Coronary artery (tissue), 2 donors: ENCODE measurements around the gene CLEC16A.

Source experiments
- DNase-seq: peaks from one replicate; pipeline ENCODE4 v3.0.0-alpha.2; 2017; ENCODE audit warnings: low spot score
- H3K27ac ChIP-seq, 2 donors: fragments of 200-600 bp; sonication (generic); one replicate each; pipeline ENCODE4 v1.5.1; 2016 to 2019
- H3K4me3 ChIP-seq: fragments of 200-600 bp; sonication (generic); 2 replicates; pipeline ENCODE4 v1.5.1; 2016; ENCODE audit warnings: mild to moderate bottlenecking, moderate library complexity
- CTCF ChIP-seq: fragments of 200-600 bp; sonication (generic); IDR thresholded peaks from one replicate; pipeline ENCODE4 v1.5.1; 2019; ENCODE audit warnings: antibody characterized with exemption

The CLEC16A gene

GRCh38 chr16:11033629-11034420, 89.5 kb downstream of the CLEC16A start:
- peak overlapping the region in 1 of 2 donors; percentile 66 for H3K27ac ChIP-seq
- no peak for DNase-seq
- H3K4me3 ChIP-seq, result no peak overlapping the region
- TF ChIP-seq CTCF, result no peak

DNA sequence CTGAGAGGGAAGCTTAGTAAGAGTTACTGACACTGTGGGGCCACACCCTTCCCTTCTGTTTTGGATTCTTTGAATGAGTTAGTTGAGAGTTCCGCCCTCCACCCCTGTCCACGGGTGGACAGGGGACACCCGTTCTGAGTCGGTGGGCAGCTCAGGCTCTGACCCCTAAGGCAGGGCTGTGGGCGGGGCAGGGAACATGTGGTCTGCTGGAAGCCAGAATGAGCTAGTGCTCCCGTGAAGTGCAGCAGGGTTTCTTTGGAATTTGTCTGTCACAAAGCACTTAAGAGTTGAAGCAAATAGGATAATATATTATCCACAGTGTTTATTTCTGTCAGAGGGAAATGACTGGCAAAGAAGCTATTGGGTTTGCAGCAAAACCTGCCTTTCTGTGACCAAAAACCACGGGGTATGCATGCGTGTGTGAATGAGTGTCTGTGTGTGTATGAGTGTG, 90.1 kb downstream of the CLEC16A start:
- DNase-seq, result no peak
- H3K27ac ChIP-seq, result peak overlapping the region in 1 of 2 donors; percentile 43
- no peak overlapping the region for H3K4me3 ChIP-seq
- TF ChIP-seq CTCF, result no peak

DNA sequence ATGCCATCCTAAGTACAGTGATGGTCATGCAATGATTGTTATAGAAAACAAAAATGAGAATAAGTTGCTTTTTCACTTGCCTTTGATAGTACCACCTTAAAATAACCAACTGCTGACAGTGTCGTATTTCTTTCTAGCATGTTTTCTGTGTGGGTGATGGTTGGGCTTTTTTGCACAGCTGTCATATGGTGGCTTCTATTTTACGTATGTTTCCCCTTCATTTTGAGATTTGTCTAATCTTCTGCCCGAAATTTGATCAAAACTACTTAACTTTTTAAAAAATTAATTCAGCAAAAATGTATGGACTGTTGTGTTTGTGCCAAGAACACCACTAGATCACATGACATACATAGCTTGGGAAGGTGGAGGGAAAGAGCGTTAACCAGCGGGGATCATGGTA, 90.7 kb downstream of the CLEC16A start:
- DNase-seq, result no peak
- TF ChIP-seq CTCF, result no peak
- Histone ChIP-seq H3K27ac (peak overlapping the region in 1 of 2 donors; percentile 43), H3K4me3 (no peak overlapping the region)

- peak; percentile 52 for DNase-seq
Observed at GRCh38 chr16:11036040-11036439, 91.7 kb downstream of the CLEC16A start.

GRCh38 chr16:11036868-11037410, 92.6 kb downstream of the CLEC16A start:
- DNase-seq, result peak; percentile 26
- no peak overlapping the region for H3K27ac ChIP-seq
- no peak for TF ChIP-seq CTCF
- H3K4me3 ChIP-seq, result no peak overlapping the region

More at GRCh38 chr16:11036040-11036439, 91.7 kb downstream of the CLEC16A start:
- no peak for TF ChIP-seq CTCF
- no peak overlapping the region for H3K27ac ChIP-seq
- no peak overlapping the region for H3K4me3 ChIP-seq

GRCh38 chr16:11038305-11038704, 93.9 kb downstream of the CLEC16A start:
- no peak for DNase-seq
- TF ChIP-seq CTCF, result no peak
- Histone ChIP-seq H3K27ac (no peak overlapping the region), H3K4me3 (no peak overlapping the region)

DNA sequence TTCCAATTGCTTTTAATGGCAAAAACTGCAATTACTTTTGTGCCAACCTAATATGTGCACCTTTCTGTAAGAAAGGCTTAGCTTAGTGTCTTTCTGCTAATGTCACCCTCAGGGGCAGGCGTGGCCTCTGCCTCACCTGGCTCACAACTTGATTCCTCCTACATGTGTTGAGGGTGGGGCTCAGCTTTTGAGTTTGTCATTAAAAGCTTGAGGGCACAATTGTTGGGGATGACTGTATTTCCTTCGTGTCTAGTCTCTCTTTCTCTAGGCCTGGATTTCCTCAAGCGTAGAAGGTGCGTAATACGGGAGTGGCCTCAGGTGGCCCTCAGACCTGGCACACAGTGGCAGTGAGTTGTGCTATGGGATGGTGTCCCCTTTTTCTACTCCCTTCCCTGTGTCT, 94.4 kb downstream of the CLEC16A start:
- no peak overlapping the region for H3K27ac ChIP-seq
- no peak for TF ChIP-seq CTCF
- DNase-seq, result no peak

More for the DNA sequence above, 94.4 kb downstream of the CLEC16A start:
- H3K4me3 ChIP-seq, result no peak overlapping the region
